GM12878 (cell line): ENCODE data around the gene SSNA1. TPM values are rescaled to one million over a fixed set of nuclear protein-coding genes. Genes with fewer than 3 reads are reported as not detected.
A peak's percentile ranks its signal among the peaks of the same experiment; 100 is the strongest.

Source experiments
- ATAC-seq: fragments of 200-7000 bp; cut with Tn5 transposase; 3 replicates; pipeline ENCODE4 v1.9.1; 2020; ENCODE audit warnings: mild to moderate bottlenecking, moderate library complexity
- BruUV-seq: library from RNA; stranded (reverse); fragments of 400-500 nt; replicated peaks from 2 replicates; lab custom pipeline; 2021; lab: Mats Ljungman, UMichigan
- CTCF ChIA-PET: fragments of 300-600 bp; sonication (Branson Sonifier 250); formaldehyde crosslinking; extraction: SDS; loops from one replicate; lab custom pipeline; 2021; ENCODE audit warnings: inconsistent platforms; lab: Yijun Ruan, JAX
- POLR2A ChIA-PET: fragments of 350-600 bp; formaldehyde crosslinking; extraction: SDS; loops from one replicate; lab custom pipeline; 2021; ENCODE audit warnings: inconsistent platforms; lab: Charles Lee
- RAD21 ChIA-PET: fragments of 300-600 bp; sonication (Branson Sonifier 250); formaldehyde crosslinking; loops from one replicate; lab custom pipeline; 2023; ENCODE audit warnings: antibody characterized with exemption; ENCODE audit not compliant: unreplicated experiment; lab: Charles Lee
- SMC1A ChIA-PET: fragments of 300-600 bp; sonication (Branson Sonifier 250); formaldehyde crosslinking; loops from one replicate; lab custom pipeline; 2023; ENCODE audit not compliant: unreplicated experiment, uncharacterized antibody; lab: Charles Lee
- DNase-seq: peaks from one replicate; pipeline ENCODE4 v3.0.0-alpha.2; 2011; ENCODE audit warnings: low read depth, low spot score
- FAIRE-seq: peaks from 3 replicates; lab custom pipeline; 2011; peaks lifted over from hg19 to GRCh38; lab: Jason Lieb, UNC
- H2AFZ ChIP-seq: 2 replicates; pipeline ENCODE4 v1.6.0; 2011; ENCODE audit warnings: low read depth, low read length, control low read depth; ENCODE audit not compliant: control insufficient read depth
- H3K27ac ChIP-seq: 2 replicates; pipeline ENCODE4 v1.5.1; 2011; ENCODE audit warnings: control low read depth; ENCODE audit not compliant: control insufficient read depth, insufficient read depth
- H3K27me3 ChIP-seq, 2 experiments: replicated peaks in 1 of 2; 2 replicates each; pipeline versions ENCODE4 v1.6.0 to v1.6.1; 2011; ENCODE audit warnings: low read length in 1 of 2; ENCODE audit not compliant: control insufficient read depth in 2 of 2, insufficient read depth in 2 of 2
- H3K36me3 ChIP-seq, 2 experiments: 2 replicates each; pipeline ENCODE4 v1.5.1; 2011; ENCODE audit warnings: low read length in 1 of 2; ENCODE audit not compliant: control insufficient read depth in 2 of 2, insufficient read depth in 2 of 2
- H3K4me1 ChIP-seq: 2 replicates; pipeline ENCODE4 v1.6.1; 2011; ENCODE audit warnings: mild to moderate bottlenecking, low read length, moderate library complexity, mixed read lengths; ENCODE audit not compliant: control insufficient read depth, insufficient read depth
- H3K4me2 ChIP-seq: 2 replicates; pipeline ENCODE4 v1.6.0; 2011; ENCODE audit warnings: control low read depth; ENCODE audit not compliant: control insufficient read depth, insufficient read depth
- H3K4me3 ChIP-seq: fragments of 200-600 bp; sonication (generic); 2 replicates; pipeline ENCODE4 v1.5.1; 2016
- H3K79me2 ChIP-seq: 2 replicates; pipeline ENCODE4 v1.6.0; 2011; ENCODE audit warnings: low read length; ENCODE audit not compliant: control insufficient read depth, insufficient read depth
- H3K9ac ChIP-seq: 2 replicates; pipeline ENCODE4 v1.8.0; 2011; ENCODE audit warnings: low read length, control low read depth, mixed read lengths; ENCODE audit not compliant: control insufficient read depth, insufficient read depth
- H3K9me3 ChIP-seq: replicated peaks from 3 replicates; pipeline ENCODE4 v1.5.1; 2011; ENCODE audit warnings: mild to moderate bottlenecking, low read length; ENCODE audit not compliant: control insufficient read depth, insufficient read depth
- H4K20me1 ChIP-seq: 2 replicates; pipeline ENCODE4 v1.6.0; 2011; ENCODE audit not compliant: control insufficient read depth, insufficient read depth
- KLF5 ChIP-seq: fragments of 450-650 bp; IDR thresholded peaks from 2 replicates; pipeline ENCODE4 v1.6.1; 2014; ENCODE audit warnings: mild to moderate bottlenecking; ENCODE audit not compliant: partially characterized antibody
- POLR2A ChIP-seq: IDR thresholded peaks from 2 replicates; pipeline ENCODE4 v1.6.1; 2011; ENCODE audit warnings: low read depth, mild to moderate bottlenecking, low read length
- ZSCAN29 ChIP-seq: fragments of 450-650 bp; IDR thresholded peaks from 2 replicates; pipeline ENCODE4 v1.6.1; 2017; ENCODE audit warnings: mild to moderate bottlenecking, moderate library complexity
- WGBS: methylation state at CpG from one replicate; pipeline ENCODE4 v1.1.6; 2016; ENCODE audit warnings: low lambda C conversion rate; ENCODE audit not compliant: insufficient replicate concordance, insufficient coverage; ENCODE audit errors: missing lambda C conversion rate; 5-methylcytosine and 5-hydroxymethylcytosine counted together
- in situ Hi-C: fragments of 300-500 bp; cut with MboI; formaldehyde crosslinking; loops from 9 replicates; pipeline ENCODE4 v1.14.3; 2018; ENCODE audit warnings: mixed read lengths
- intact Hi-C: fragments of 100-400 bp; cut with micrococcal nuclease; formaldehyde crosslinking; loops from one replicate; pipeline ENCODE4 v1.14.2; 2022; ENCODE audit not compliant: unreplicated experiment
- polyA plus RNA-seq, 11 experiments: library from polyadenylated mRNA; depleted of rRNA in 4 of 11; unstranded in 6 of 11; stranded (reverse) in 5 of 11; fragments of >200 nt; fragmentation: Nextera tagmentation in 4 of 11; fragmentation: Illumina TruSeq in 1 of 11; extraction: Ambion mirVana in 4 of 11; extraction: Trizol in 1 of 11; gene quantifications; 1 replicate in 1 of 11; 2 replicates in 10 of 11; pipeline versions ENCODE4 v1.2.1 to v1.2.3, GENCODE V29; 2011 to 2016; ENCODE audit warnings: inconsistent platforms in 2 of 11, missing spikeins in 2 of 11, low read depth in 1 of 11
- total RNA-seq, 4 experiments: library from RNA; depleted of rRNA in 3 of 4; stranded (reverse); fragments of >200 nt in 3 of 4; fragmentation: Illumina TruSeq in 1 of 4; extraction: Trizol in 1 of 4; gene quantifications; 2 replicates each; pipeline versions ENCODE4 v1.2.1 to v1.2.3, GENCODE V29; 2013 to 2021
- TF ChIP-seq, protein P1 (sequence below): IDR thresholded peaks from 2 replicates; pipeline ENCODE4 v1.6.1; 2011; ENCODE audit warnings: low read depth, mild to moderate bottlenecking, low read length, moderate library complexity, borderline replicate concordance; ENCODE audit errors: extremely low read depth

Gene SSNA1
- total and polyA plus RNA-seq, 10 of the 15 experiments (the other 5 are each of a cell fraction or from before 2014, with no cell fraction given): 0.63 to 139 (median 78.0) TPM

DNA sequence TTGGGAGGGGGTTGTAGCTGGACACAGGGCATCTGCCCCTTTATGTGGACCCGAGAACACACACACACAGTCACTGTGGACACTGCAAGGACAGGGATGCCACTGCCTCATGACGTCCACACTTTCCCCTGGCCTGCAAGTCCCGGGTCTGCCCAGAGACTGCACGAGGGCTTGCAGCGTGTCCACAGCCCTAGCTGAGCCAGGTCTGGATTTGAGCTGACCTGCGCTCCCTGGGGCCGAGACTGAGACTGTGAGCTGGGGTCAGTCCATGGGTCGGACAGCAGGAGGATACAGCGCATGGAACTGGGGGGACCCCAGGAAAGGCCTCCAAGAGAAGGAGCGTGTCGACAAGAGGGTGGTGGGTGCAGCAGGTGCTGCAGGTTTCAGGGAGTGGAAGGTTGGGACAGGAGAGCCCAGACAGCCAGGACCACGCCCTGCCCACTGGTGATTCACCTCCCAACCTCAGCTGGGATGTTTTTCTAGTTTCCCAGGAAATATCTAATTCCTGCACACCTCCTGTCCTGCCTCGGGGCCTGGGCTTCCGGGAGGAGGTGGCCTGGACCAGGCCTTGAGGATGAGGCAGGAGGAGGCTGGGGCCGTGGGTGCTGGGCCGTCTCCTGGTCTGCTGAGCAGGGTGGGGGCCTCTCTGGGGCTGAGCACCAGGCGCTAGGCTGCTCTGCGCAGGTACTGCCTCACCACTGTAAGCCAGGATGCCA is 38.0 kb downstream of the SSNA1 start:
- WGBS: 66% methylated on average over 17 of the region's 18 CpGs
- Histone ChIP-seq H3K9me3 (no peaks in the 10 kb centered on the region), H3K27ac (no peak overlapping the region), H2AFZ (no peak overlapping the region), H3K27me3 (no peaks in the 10 kb centered on the region), H3K9ac (no peak overlapping the region), H3K4me3 (no peak overlapping the region), H3K79me2 (no peaks in the 10 kb centered on the region), H3K4me1 (peaks cover 16% of the 10 kb centered on the region), H3K4me2 (no peak overlapping the region), H4K20me1 (no peaks in the 10 kb centered on the region), H3K36me3 (no peaks in the 10 kb centered on the region)
- in situ Hi-C loops (loop anchor here (5.0 kb wide), 1 partner anchor 104 kb away; no protein-coding TSS in a partner anchor), intact Hi-C loops (loop anchor here (1.0 to 10.0 kb wide), 2 partner anchors 108 to 182 kb away; partner anchors contain the start of gene NPDC1)
- ChIA-PET POLR2A (interaction anchor here (1.0 to 1.5 kb wide), 4 partner anchors 24 to 131 kb away, joined by 3 to 4 read pairs (median 4); no protein-coding TSS in a partner anchor), CTCF (interaction anchor here (0.7 to 6.4 kb wide), 14 partner anchors 12 to 197 kb away, joined by 3 to 52 read pairs (median 6); partner anchors contain the start of genes ANAPC2, SSNA1 and TUBB4B), SMC1A (interaction anchor here (0.9 to 3.3 kb wide), 3 partner anchors 99 to 108 kb away, joined by 3 to 11 read pairs (median 5); no protein-coding TSS in a partner anchor), RAD21 (interaction anchor here (0.8 to 1.9 kb wide), 7 partner anchors 28 to 180 kb away, joined by 3 to 10 read pairs (median 4); no protein-coding TSS in a partner anchor)
- BruUV-seq: no TSS peak
- TF ChIP-seq ZSCAN29 (no peak), POLR2A (peak; percentile 5), KLF5 (no peak)
- TF ChIP-seq, protein P1, sequence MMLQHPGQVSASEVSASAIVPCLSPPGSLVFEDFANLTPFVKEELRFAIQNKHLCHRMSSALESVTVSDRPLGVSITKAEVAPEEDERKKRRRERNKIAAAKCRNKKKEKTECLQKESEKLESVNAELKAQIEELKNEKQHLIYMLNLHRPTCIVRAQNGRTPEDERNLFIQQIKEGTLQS: no peak
- FAIRE-seq (no peak), DNase-seq (no peak), ATAC-seq (no peak)
